CD14-positive monocyte (primary cell): ENCODE data around the gene PLA2G2F. TPM values are rescaled to one million over a fixed set of nuclear protein-coding genes. Genes with fewer than 3 reads are reported as not detected.

Experiments
- DNase-seq, 3 donors: peaks; one replicate each; pipeline ENCODE4 v3.0.0-alpha.2; 2011 to 2022
- H2AFZ ChIP-seq: 2 replicates; pipeline ENCODE4 v1.6.0; 2012; ENCODE audit warnings: mild to moderate bottlenecking, low read depth, low read length, inconsistent platforms; ENCODE audit not compliant: insufficient read depth, poor library complexity, severe bottlenecking
- H3K27ac ChIP-seq, 2 donors: 1 replicate in 1 of 2; 2 replicates in 1 of 2; pipeline ENCODE4 v1.5.1; 2012 to 2013; ENCODE audit warnings: low read length in 2 of 2, control low read depth in 1 of 2, inconsistent platforms in 1 of 2, low read depth in 1 of 2, mild to moderate bottlenecking in 1 of 2
- H3K27me3 ChIP-seq, 2 donors: one replicate each; pipeline versions ENCODE4 v1.6.0 to v1.6.1; 2011 to 2013; ENCODE audit warnings: low read length in 2 of 2; ENCODE audit not compliant: control insufficient read depth in 2 of 2, insufficient read depth in 2 of 2
- H3K36me3 ChIP-seq, 2 donors: replicated peaks in 1 of 2; 1 replicate in 1 of 2; 2 replicates in 1 of 2; pipeline versions ENCODE4 v1.5.1 to v1.6.1; 2012 to 2013; ENCODE audit warnings: low read length in 2 of 2, control low read depth in 1 of 2, inconsistent platforms in 1 of 2, mild to moderate bottlenecking in 1 of 2; ENCODE audit not compliant: insufficient read depth in 2 of 2, control insufficient read depth in 1 of 2
- H3K4me1 ChIP-seq, 2 donors: 1 replicate in 1 of 2; 2 replicates in 1 of 2; pipeline versions ENCODE4 v1.5.1 to v1.6.1; 2012 to 2013; ENCODE audit warnings: low read length in 2 of 2, control low read depth in 1 of 2, inconsistent platforms in 1 of 2, mild to moderate bottlenecking in 1 of 2, moderate library complexity in 1 of 2; ENCODE audit not compliant: insufficient read depth in 2 of 2, control insufficient read depth in 1 of 2
- H3K4me2 ChIP-seq: replicated peaks from 2 replicates; pipeline ENCODE3; 2012; ENCODE audit warnings: low read length, moderate library complexity, mild to moderate bottlenecking; ENCODE audit not compliant: poor library complexity, severe bottlenecking; ENCODE audit errors: extremely low read depth
- H3K4me3 ChIP-seq, 3 experiments: fragments of 200-600 bp in 1 of 3; sonication (generic) in 1 of 3; replicated peaks in 1 of 3; 1 replicate in 2 of 3; 2 replicates in 1 of 3; pipeline ENCODE4 v1.5.1; 2011 to 2013; ENCODE audit warnings: low read length in 3 of 3, mild to moderate bottlenecking in 3 of 3, control low read depth in 2 of 3, low read depth in 2 of 3, inconsistent platforms in 1 of 3, moderate library complexity in 1 of 3
- H3K79me2 ChIP-seq: 2 replicates; pipeline ENCODE4 v1.6.0; 2012; ENCODE audit warnings: mild to moderate bottlenecking, control low read depth, inconsistent platforms, low read length, moderate library complexity; ENCODE audit not compliant: insufficient read depth
- H3K9ac ChIP-seq: 2 replicates; pipeline ENCODE4 v1.6.0; 2017; ENCODE audit warnings: low read length, mild to moderate bottlenecking; ENCODE audit not compliant: insufficient read depth, poor library complexity, severe bottlenecking
- H3K9me3 ChIP-seq, 2 donors: replicated peaks in 1 of 2; 1 replicate in 1 of 2; 2 replicates in 1 of 2; pipeline versions ENCODE4 v1.5.1 to v1.6.1; 2012 to 2013; ENCODE audit warnings: low read length in 2 of 2, control low read depth in 1 of 2; ENCODE audit not compliant: control insufficient read depth in 1 of 2, insufficient read depth in 1 of 2
- H4K20me1 ChIP-seq: 2 replicates; pipeline ENCODE4 v1.6.0; 2012; ENCODE audit warnings: mild to moderate bottlenecking, low read length, control low read depth, moderate library complexity; ENCODE audit not compliant: insufficient read depth
- H3K27ac Mint-ChIP-seq, 7 donors: one replicate each; pipeline ENCODE4 v1.8.0; 2020; ENCODE audit warnings: mild to moderate bottlenecking in 7 of 7, mixed read lengths in 7 of 7, moderate library complexity in 6 of 7, inconsistent platforms in 2 of 7
- H3K27me3 Mint-ChIP-seq, 3 donors: one replicate each; pipeline ENCODE4 v1.8.0; 2021 to 2022; ENCODE audit warnings: low read depth in 3 of 3, mild to moderate bottlenecking in 3 of 3, mixed read lengths in 3 of 3, moderate library complexity in 3 of 3, inconsistent platforms in 1 of 3
- H3K36me3 Mint-ChIP-seq, 2 donors: one replicate each; pipeline ENCODE4 v1.8.0; 2020; ENCODE audit warnings: mixed read lengths in 2 of 2, inconsistent platforms in 1 of 2, mild to moderate bottlenecking in 1 of 2
- H3K4me1 Mint-ChIP-seq: one replicate; pipeline ENCODE4 v1.8.0; 2020; ENCODE audit warnings: mild to moderate bottlenecking, mixed read lengths
- H3K4me3 Mint-ChIP-seq, 2 donors: one replicate each; pipeline ENCODE4 v1.8.0; 2020; ENCODE audit warnings: mild to moderate bottlenecking in 2 of 2, mixed read lengths in 2 of 2, moderate library complexity in 1 of 2
- H3K9me3 Mint-ChIP-seq, 7 donors: one replicate each; pipeline ENCODE4 v1.8.0; 2020 to 2022; ENCODE audit warnings: mixed read lengths in 7 of 7, mild to moderate bottlenecking in 6 of 7, moderate library complexity in 6 of 7, inconsistent platforms in 2 of 7
- WGBS: methylation state at CpG from one replicate; pipeline ENCODE4 v1.1.5; 2013; ENCODE audit warnings: missing lambda C conversion rate; ENCODE audit not compliant: insufficient coverage; 5-methylcytosine and 5-hydroxymethylcytosine counted together
- intact Hi-C, 2 donors: fragments of 100-400 bp; cut with micrococcal nuclease; formaldehyde crosslinking; loops; one replicate each; pipeline versions ENCODE4 v1.15.0 to v1.15.1; 2023
- polyA plus RNA-seq, 3 donors: library from polyadenylated mRNA; depleted of rRNA in 1 of 3; unstranded in 2 of 3; stranded (reverse) in 1 of 3; fragments of 300-500 nt in 2 of 3; fragments of >200 nt in 1 of 3; fragmentation: Illumina TruSeq in 2 of 3; gene quantifications; 1 replicate in 2 of 3; 2 replicates in 1 of 3; pipeline ENCODE4 v1.2.3, GENCODE V29; 2012 to 2021
- TF ChIP-seq, protein P1 (sequence below): fragments of 200-600 bp; IDR thresholded peaks from one replicate; pipeline ENCODE4 v1.8.0; 2022; ENCODE audit warnings: antibody characterized with exemption, mild to moderate bottlenecking

The PLA2G2F gene
- polyA plus RNA-seq, 3 donors: not detected

DNA sequence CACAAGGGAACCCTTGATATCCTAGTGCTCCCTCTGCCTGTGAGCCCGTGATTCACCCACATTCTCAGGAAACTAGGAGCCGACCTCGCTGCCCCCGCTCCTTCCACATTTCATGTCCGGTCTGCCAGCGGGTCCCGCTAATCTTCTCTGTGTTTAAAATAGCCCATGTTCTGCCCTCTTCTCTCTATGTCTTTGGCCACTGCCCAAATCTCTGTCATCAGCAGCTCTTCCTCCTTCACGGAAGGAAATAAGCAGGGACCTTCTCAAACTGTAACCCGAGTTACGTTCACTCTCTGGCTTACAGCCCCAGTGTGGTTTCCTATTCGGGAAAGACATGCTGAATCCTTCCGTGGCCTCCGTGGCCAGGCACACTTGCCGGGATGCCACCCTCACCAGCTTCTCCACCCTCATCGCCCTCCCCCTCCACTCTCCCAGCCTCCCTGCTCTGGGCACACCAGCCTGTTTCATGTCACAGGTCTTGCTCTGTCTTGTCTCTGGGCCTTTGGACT lies 25.6 kb downstream of the PLA2G2F start:
- WGBS: 81% methylated on average over 15 of the region's 15 CpGs
- Mint-ChIP-seq H3K27me3 (peaks cover 9 to 17% (median 14%) of the 10 kb centered on the region in 3 donors), H3K9me3 (peaks cover 36 to 61% (median 47%) of the 10 kb centered on the region in 7 donors), H3K4me3 (peak overlapping the region in 1 of 2 donors; percentile 22), H3K4me1 (peaks cover 5% of the 10 kb centered on the region), H3K36me3 (peaks cover 0 to 3% of the 10 kb centered on the region in 2 donors), H3K27ac (peak overlapping the region in 5 of 7 donors; percentile 17 to 82 (median 36))
- DNase-seq: no peak
- H3K27ac ChIP-seq: peak overlapping the region in 1 of 2 donors; percentile 14
- H3K27me3 ChIP-seq: no peaks in the 10 kb centered on the region
- no peak overlapping the region for H3K4me2 ChIP-seq
- no peaks in the 10 kb centered on the region for H3K36me3 ChIP-seq
- H3K79me2 ChIP-seq: no peaks in the 10 kb centered on the region
- peaks cover 43 to 63% of the 10 kb centered on the region in 2 donors for H3K9me3 ChIP-seq
- H2AFZ ChIP-seq: no peak overlapping the region
- peaks cover 6 to 11% of the 10 kb centered on the region in 2 donors for H3K4me1 ChIP-seq
- no peaks in the 10 kb centered on the region for H4K20me1 ChIP-seq
- TF ChIP-seq, protein P1, sequence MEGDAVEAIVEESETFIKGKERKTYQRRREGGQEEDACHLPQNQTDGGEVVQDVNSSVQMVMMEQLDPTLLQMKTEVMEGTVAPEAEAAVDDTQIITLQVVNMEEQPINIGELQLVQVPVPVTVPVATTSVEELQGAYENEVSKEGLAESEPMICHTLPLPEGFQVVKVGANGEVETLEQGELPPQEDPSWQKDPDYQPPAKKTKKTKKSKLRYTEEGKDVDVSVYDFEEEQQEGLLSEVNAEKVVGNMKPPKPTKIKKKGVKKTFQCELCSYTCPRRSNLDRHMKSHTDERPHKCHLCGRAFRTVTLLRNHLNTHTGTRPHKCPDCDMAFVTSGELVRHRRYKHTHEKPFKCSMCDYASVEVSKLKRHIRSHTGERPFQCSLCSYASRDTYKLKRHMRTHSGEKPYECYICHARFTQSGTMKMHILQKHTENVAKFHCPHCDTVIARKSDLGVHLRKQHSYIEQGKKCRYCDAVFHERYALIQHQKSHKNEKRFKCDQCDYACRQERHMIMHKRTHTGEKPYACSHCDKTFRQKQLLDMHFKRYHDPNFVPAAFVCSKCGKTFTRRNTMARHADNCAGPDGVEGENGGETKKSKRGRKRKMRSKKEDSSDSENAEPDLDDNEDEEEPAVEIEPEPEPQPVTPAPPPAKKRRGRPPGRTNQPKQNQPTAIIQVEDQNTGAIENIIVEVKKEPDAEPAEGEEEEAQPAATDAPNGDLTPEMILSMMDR: no peak
- intact Hi-C loops: no loop called here
- no peak overlapping the region for H3K9ac ChIP-seq
- no peak overlapping the region for H3K4me3 ChIP-seq

DNA sequence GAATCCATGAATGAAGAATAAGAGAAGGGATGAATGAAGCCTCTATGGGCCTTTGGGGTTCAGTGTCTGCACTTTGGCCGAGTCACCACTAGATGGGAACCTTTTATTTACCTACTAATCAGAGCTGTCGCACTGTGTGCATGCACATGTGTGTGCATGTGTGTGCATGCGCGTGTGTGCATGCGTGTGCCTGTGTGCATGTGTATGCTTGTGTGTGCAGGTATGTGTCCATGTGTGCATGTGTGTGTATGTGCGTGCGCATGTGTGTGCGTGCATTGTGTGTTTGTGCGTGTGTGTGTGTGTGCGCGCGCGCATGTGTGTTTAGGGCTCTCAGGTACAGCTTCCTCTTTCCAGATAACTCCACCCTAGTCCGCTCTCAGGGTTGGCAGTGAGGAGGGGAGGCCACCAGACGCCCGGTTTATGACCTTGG lies 26.4 kb downstream of the PLA2G2F start:
- 80% methylated on average over 1 of the region's 16 CpGs for WGBS

More for the DNA sequence above, 26.4 kb downstream of the PLA2G2F start:
- H3K27me3 Mint-ChIP-seq: peaks cover 9 to 18% (median 14%) of the 10 kb centered on the region in 3 donors
- intact Hi-C loops: no loop called here
- H2AFZ ChIP-seq: no peak overlapping the region
- no peak overlapping the region for H3K4me3 Mint-ChIP-seq
- DNase-seq: no peak
- no peaks in the 10 kb centered on the region for H3K79me2 ChIP-seq
- H3K4me1 Mint-ChIP-seq: peaks cover 5% of the 10 kb centered on the region
- no peak overlapping the region for H3K4me3 ChIP-seq
- no peaks in the 10 kb centered on the region for H3K27me3 ChIP-seq
- peaks cover 8 to 11% of the 10 kb centered on the region in 2 donors for H3K4me1 ChIP-seq
- H3K9me3 Mint-ChIP-seq: peaks cover 30 to 53% (median 39%) of the 10 kb centered on the region in 7 donors
- peaks cover 35 to 55% of the 10 kb centered on the region in 2 donors for H3K9me3 ChIP-seq
- no peak overlapping the region for H3K4me2 ChIP-seq
- peaks cover 0 to 3% of the 10 kb centered on the region in 2 donors for H3K36me3 Mint-ChIP-seq
- H4K20me1 ChIP-seq: no peaks in the 10 kb centered on the region
- TF ChIP-seq, protein P1: no peak
- H3K27ac ChIP-seq: no peak overlapping the region
- H3K9ac ChIP-seq: no peak overlapping the region
- H3K27ac Mint-ChIP-seq: no peak overlapping the region
- H3K36me3 ChIP-seq: no peaks in the 10 kb centered on the region
